ENCODE results near the gene PHF3. TPM values are rescaled to one million over a fixed set of nuclear protein-coding genes. Genes with fewer than 3 reads are reported as not detected.
"Not testable (repeated sequence)": the region's sequence is repeated elsewhere in the genome, so short reads cannot be mapped to it uniquely, and the experiment has no call there.

Gene PHF3
- total RNA-seq, 1 donor from 2014 or later: 37.7 TPM

- DNase-seq (no peak), ATAC-seq (no peak)
- intact Hi-C loops (cut with micrococcal nuclease): no loop called here
These were observed 114.8 kb downstream of the PHF3 start for GRCh38 chr6:63750400-63750799.

- intact Hi-C loops (cut with micrococcal nuclease); ATAC-seq; DNase-seq: not testable (repeated sequence)
These were observed 121.7 kb downstream of the PHF3 start for GRCh38 chr6:63757275-63757674.

GRCh38 chr6:63757826-63758225, 122.2 kb downstream of the PHF3 start:
- ATAC-seq (no peak), DNase-seq (no peak)
- intact Hi-C loops (cut with micrococcal nuclease): no loop called here

GRCh38 chr6:63759605-63760105, 124.1 kb downstream of the PHF3 start:
- ATAC-seq (no peak), DNase-seq (no peak)
- intact Hi-C loops (cut with micrococcal nuclease): loop anchor here (10.0 kb wide), 1 partner anchor 405 kb away; no protein-coding TSS in a partner anchor

- ATAC-seq: no peak
- DNase-seq: no peak
- intact Hi-C loops (cut with micrococcal nuclease): loop anchor here (10.0 kb wide), 1 partner anchor 405 kb away; no protein-coding TSS in a partner anchor
These were observed 124.6 kb downstream of the PHF3 start for GRCh38 chr6:63760199-63760598.

- ATAC-seq (no peak), DNase-seq (no peak)
- intact Hi-C loops (cut with micrococcal nuclease): loop anchor here (2.0 to 10.0 kb wide), 2 partner anchors 166 to 410 kb away; no protein-coding TSS in a partner anchor
These were observed 128.8 kb downstream of the PHF3 start for GRCh38 chr6:63764318-63764916.

Other genes with a start within 250 kb of the PHF3 start
- 39.1 TPM for gene PTP4A1, start 63.3 kb upstream of the PHF3 start, total RNA-seq

Data from left ventricle myocardium superior (tissue), 1 donor.